GM19193 (cell line): ENCODE data around the gene BLCAP.

ENCODE experiments used
- POLR2A ChIP-seq: IDR thresholded peaks from 4 replicates; pipeline ENCODE4 v1.6.1; 2011; ENCODE audit not compliant: insufficient read depth, insufficient read length; ENCODE audit errors: extremely low read depth

Gene BLCAP

DNA sequence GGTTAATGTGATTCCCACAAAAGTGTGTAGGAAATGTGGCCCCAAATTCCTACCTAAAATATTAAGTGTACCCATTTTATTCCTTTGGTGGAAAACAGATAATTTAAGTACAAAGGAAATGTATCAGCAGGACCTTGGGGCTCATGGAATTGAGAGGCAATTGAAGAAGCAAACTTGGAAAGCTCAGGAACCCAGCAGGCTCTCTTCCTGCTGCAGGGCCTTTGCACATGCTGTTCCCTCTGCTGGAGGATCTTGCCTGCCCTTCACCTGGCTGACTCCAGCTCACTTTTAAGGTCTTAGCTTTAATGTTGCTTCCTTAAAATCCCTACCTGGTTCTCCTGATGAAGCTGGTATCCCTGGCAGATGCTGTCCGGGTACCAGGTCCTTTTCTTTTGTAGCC is 9.8 kb upstream of the BLCAP start:
- no peak for TF ChIP-seq POLR2A

DNA sequence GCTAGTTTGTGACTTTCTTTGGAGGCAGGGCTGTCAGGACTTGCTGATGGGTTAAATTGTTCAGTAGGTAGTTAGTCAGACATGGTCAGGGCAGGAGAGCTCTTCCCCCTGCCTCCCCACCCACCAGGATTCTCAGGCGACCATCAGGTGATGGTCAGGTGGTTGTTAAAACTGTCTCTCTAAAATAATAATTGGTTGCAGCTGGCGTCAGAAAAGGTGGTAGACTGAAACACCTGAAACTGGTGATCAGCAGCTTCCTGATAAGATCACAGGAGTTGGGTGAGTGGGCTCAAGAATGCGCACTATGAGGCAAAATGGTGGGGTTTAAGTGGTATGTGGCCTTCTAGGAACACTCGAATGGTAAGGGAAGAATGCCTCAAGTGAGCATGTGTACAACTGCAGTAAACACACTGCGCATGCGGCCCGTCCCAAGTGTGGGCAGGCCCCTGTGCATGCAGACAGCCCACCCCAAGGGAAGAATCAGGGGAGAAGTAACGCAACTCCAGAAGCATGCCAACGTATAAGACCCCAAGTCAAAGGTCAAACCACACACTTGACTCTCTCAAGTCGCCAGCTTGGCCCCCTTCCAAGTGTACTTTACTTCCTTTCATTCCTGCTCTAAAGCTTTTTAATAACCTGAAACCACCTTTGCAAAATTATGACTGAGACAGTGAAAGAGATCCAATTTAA is 7.9 kb upstream of the BLCAP start:
- TF ChIP-seq POLR2A, result no peak

GRCh38 chr20:37534401-37535157 is 6.9 kb upstream of the BLCAP start:
- no peak for TF ChIP-seq POLR2A

DNA sequence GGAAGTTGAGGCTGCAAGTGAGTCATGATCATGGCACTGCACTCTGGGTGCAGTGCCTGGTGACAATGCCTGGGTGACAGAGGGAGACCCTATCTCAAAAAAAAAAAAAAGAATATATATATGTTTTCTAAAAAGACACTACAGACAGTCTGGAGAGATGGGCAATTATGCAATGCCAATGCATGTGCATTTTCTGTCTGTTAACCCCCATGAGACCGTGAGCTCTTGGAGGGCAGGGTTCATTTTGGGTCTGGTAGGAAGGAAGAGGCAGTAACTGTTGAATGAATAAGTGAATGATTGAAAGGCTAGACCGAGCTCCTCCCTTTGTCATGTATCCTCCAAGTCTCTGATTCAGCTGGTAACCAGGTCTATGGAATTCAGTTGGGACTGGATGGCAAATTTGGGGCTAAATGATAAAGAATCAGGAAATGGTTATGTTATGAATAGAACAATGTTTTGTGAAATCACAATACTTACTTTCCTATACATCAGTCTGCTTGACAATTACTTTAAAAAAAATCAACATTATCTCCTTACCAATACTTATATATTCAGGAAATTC is 5.6 kb upstream of the BLCAP start:
- no peak for TF ChIP-seq POLR2A

GRCh38 chr20:37531856-37532255 is 4.2 kb upstream of the BLCAP start:
- no peak for TF ChIP-seq POLR2A

DNA sequence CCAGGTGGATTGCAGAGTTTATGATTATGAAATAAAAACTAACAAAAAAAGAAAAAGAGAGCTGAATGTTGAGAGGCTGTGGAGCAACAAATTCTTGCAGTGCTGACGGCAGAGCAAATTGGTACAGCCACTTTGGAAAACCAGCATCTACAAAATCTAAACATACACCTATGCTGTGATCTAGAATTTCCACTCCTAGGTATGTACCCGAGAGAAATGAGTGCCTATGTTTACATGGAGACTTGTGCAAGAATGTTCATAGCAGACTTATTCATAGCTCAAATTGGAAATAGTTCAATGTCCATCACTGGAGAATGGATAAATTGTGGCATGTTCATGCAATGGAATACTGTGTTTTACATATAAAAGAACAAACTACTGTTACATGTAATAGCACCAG is 3.0 kb upstream of the BLCAP start:
- TF ChIP-seq POLR2A, result no peak

DNA sequence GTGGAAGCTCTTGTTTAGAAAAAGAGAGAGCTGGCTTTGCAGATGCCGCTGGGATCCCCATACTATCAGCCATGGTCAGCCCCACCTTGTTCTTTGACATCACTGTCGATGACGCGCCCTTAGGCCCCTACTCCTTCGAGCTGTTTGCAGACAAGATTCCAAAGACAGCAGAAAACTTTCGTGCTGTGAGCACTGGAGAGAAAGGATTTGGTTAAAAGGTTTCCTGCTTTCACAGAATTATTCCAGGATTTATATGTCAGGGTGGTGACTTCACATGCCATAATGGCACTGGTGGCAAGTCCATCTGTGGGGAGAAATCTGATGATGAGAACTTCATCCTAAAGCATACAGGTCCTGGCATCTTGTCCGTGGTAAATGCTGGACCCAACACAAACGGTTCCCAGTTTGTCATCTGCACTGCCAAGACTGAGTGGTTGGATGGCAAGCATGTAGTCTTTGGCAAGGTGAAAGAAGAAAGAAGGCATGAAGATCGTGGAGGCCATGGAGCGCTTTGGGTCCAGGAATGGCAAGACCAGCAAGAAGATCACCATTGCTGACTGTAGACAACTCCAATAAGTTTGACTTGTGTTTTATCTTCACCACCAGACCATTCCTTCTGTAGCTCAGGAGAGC is 2.4 kb upstream of the BLCAP start:
- no peak for TF ChIP-seq POLR2A

- no peak for TF ChIP-seq POLR2A
Observed at GRCh38 chr20:37529214-37529967, 1.7 kb upstream of the BLCAP start.

GRCh38 chr20:37528446-37529213 is 954 bp upstream of the BLCAP start:
- no peak for TF ChIP-seq POLR2A

DNA sequence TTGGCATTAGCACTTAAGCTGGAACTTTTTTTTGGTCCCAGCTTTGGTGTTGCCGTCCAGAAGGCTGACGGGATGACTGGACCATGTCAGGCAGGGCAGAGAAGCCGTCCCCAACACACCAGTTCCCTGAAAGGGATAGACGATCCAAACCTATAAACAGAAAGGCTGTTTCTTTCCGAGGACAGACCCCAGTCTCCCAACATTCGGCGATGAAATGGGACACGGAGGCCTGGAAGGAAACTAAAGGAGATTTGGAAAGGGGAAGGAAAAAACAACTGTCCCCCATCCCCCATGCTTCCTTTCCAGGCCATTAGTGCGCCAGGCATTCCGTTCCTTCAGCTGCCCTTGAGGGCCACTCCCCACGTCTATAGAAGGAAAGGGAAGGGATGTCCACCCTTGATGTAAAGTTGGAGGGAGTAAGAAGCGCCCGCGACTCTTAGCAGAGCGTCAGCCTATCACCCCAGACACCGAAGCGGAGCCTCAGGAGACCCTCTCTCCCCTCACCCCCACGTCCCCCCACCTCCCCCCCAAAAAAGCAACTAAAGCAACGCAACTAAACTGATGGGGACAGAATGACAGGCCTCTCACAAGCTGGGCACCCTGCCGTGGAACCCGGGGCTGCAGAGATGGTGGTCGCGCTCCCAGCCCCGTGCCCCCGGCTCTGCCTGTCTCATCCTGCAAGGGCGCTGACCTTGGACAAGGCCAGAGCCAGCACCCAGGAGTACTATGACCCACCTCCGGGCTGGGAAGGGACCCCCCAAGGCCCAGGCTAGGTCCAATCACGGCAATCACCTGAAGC is 638 bp downstream of the BLCAP start:
- TF ChIP-seq POLR2A, result no peak

DNA sequence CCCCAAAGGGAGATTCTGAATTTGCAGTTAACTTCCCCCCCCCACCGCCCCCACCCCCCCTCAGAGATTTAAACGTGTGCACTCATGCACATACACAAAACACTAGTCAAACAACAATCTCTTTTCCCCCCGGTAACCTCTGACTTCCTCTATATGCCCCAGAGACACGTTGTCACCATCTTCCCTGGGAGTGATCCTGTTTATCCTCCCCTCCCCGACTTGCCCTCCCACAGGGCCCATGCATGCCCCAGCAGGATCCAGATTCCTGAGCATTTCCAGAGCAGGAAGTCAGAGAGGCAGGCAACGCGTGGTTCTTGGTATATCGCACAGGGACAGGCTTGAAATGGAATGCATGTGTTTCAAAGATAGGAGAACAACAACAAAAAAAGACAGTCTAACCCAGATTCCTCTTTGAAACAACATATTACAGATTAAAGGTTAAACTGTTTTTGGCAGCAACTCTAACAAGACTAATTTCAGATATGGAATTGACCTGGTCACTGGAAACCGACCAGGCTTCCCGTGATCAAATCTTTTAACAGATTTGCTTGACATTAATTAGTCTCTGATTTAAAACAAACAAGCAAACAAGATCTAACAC is 1.3 kb downstream of the BLCAP start:
- no peak for TF ChIP-seq POLR2A

DNA sequence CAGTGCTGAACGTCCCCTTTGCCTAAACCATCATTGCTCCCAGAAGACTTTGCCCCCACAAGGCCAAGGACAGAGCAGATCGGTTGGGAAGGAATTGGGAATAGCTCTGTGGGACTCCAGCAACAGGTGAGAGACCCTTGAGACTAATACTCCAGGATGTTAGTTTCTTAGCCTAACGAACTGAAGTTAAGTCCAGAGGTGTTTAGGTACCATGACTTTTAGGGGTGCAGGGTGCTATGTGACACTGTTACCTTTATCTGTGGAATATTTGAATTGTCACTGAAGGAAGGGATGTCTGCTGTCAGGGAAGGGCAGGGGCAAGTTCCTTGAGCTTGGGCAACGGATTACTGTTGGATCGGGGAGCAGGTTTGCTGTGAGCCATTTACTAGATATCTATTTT is 1.9 kb downstream of the BLCAP start:
- TF ChIP-seq POLR2A, result no peak

DNA sequence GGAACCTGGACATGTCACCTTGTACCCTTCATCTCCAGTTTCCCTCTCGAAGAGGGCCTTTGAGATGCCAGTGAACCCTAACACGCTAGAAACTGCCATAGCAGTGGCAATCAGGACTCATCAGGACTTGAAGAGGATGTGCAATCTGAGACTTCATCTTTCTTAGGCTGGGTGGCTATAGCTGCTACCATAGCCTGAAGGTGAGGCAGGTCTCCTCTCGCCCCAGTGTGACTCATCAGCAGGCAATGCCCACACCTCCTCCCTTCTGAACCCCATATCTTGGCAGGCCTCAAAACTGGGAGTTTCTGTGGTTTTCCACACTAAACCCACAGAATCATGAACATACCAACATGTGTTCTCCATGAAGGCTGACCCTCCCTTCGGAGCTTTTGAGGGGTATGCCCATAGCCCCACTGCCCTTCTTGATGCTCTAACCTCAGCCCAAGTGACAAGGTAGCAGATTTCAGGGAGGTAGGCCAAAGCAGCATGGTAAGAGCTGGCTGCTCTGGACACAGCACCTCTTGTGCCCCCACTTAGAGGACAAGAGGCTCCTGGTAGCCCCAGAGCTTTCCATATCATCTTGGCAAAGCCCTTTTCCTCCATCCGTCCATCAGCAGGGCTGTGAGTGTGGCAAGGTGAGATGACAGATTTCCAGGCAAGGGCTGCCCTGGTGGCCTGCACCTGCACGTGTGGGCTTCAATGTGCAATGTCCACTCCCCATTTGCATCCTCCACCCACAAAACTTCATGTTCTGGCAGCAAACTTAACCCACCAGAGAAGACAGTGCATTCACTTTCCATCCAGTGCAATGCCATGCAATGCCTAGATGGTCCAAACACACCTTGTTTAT is 2.6 kb downstream of the BLCAP start:
- no peak for TF ChIP-seq POLR2A
